ENCODE measurements around the gene XPNPEP1. TPM values are rescaled to one million over a fixed set of nuclear protein-coding genes. Genes with fewer than 3 reads are reported as not detected.

Gene XPNPEP1
- total RNA-seq, 1 donor: 123 TPM

DNA sequence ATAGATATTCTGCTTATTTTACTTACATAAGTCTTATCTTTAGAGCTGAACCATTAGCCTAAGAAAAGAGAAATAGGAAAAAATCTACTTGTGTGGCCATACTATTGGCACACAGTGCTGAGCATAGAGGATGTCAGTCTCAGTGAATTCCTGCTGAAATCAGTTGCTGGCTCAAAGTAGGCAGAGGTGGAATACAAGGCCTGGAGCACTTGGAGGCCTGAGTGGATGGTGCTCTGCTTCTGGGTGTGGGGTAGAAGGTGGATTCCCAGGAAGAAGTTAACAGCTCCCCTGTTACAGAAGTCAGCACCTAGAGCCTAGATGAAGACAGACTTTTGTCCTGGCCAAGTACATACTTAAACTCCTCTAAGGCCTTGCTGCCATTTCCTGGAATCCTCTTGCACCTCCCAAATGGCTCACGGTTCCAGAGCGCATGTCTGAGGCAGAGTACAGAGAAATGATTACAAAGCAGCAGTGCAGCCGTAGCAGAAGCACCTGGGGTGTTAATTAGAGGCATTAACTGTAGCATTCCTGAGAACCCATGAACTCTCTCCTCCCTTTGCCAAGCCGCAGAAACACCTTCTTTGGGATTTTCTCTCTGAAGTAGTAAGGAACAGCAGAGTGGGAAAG, 18.0 kb upstream of the XPNPEP1 start:
- H4K20me1 ChIP-seq (ENCODE audit: insufficient read depth, low read length): no peaks in the 10 kb centered on the region
- no peaks in the 10 kb centered on the region for H3K27me3 ChIP-seq (ENCODE audit: insufficient read depth, low read length)
- H3K36me3 ChIP-seq (ENCODE audit: insufficient read depth, low read length): no peaks in the 10 kb centered on the region
- no peak overlapping the region for H3K4me3 ChIP-seq (ENCODE audit: insufficient read depth, low read length)
- TF ChIP-seq CTCF (IDR thresholded peaks at IDR 0.05; ENCODE audit: extremely low read depth, low read depth, low read length): no peak
- H2AFZ ChIP-seq (ENCODE audit: low read length): no peak overlapping the region
- H3K27ac ChIP-seq (ENCODE audit: low read depth, low read length): no peak overlapping the region
- no peaks in the 10 kb centered on the region for H3K4me1 ChIP-seq (ENCODE audit: insufficient read depth, low read length)
- H3K79me2 ChIP-seq (ENCODE audit: insufficient read depth, low read length): no peaks in the 10 kb centered on the region
- DNase-seq (ENCODE audit: insufficient read length, low spot score, missing footprints): no peak
- no peaks in the 10 kb centered on the region for H3K9me3 ChIP-seq (ENCODE audit: low read depth, low read length)
- H3K4me2 ChIP-seq (ENCODE audit: insufficient read depth, low read length): no peak overlapping the region

DNA sequence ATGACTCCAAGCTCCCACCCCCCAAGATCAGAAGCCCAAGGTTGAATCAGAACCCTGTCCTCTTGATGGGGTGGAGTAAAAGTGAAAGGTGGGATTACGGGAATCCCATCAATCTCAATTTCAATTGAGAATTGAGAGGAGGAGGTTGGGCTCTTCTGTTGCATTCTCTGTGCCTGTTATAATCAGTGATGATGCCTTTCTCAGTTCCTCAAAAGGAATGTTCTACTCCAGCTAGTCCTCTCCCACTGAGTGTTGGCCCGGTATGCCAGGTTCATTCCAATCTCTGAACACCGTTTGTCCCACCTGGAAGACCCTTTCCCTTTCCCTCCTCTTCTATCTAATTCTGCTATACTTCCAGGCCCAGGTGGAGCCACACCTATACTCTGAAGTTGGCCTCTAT, 17.2 kb upstream of the XPNPEP1 start:
- no peaks in the 10 kb centered on the region for H3K79me2 ChIP-seq (ENCODE audit: insufficient read depth, low read length)
- no peak for DNase-seq (ENCODE audit: insufficient read length, low spot score, missing footprints)
- no peaks in the 10 kb centered on the region for H3K9me3 ChIP-seq (ENCODE audit: low read depth, low read length)
- H3K27me3 ChIP-seq (ENCODE audit: insufficient read depth, low read length): no peaks in the 10 kb centered on the region
- H3K36me3 ChIP-seq (ENCODE audit: insufficient read depth, low read length): no peaks in the 10 kb centered on the region
- no peak overlapping the region for H3K4me3 ChIP-seq (ENCODE audit: insufficient read depth, low read length)
- H3K27ac ChIP-seq (ENCODE audit: low read depth, low read length): no peak overlapping the region
- no peaks in the 10 kb centered on the region for H3K4me1 ChIP-seq (ENCODE audit: insufficient read depth, low read length)
- H2AFZ ChIP-seq (ENCODE audit: low read length): no peak overlapping the region
- no peak for TF ChIP-seq CTCF (IDR thresholded peaks at IDR 0.05; ENCODE audit: extremely low read depth, low read depth, low read length)
- H3K4me2 ChIP-seq (ENCODE audit: insufficient read depth, low read length): no peak overlapping the region
- no peaks in the 10 kb centered on the region for H4K20me1 ChIP-seq (ENCODE audit: insufficient read depth, low read length)

DNA sequence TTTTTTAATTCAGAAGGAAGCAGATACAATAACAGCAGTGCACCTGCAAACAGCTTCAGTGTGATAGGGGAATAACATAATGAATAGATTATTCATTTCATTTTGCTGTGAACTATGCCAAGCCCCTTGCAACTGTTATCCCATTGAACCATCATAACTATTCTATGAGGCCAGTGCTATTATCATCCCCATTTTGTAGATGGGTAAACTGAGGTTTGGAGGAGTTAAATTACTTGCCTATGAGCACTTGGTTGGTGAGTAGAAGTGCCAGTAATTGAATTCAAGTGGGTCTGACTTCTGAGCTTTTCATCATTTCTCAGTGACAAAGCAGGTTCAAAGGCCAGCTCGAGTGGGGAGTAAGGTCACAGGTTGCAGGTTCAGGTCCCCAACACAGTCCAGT, 16.8 kb upstream of the XPNPEP1 start:
- Histone ChIP-seq H3K79me2 (ENCODE audit: insufficient read depth, low read length) (no peaks in the 10 kb centered on the region), H3K4me3 (ENCODE audit: insufficient read depth, low read length) (no peak overlapping the region), H3K27me3 (ENCODE audit: insufficient read depth, low read length) (no peaks in the 10 kb centered on the region), H3K36me3 (ENCODE audit: insufficient read depth, low read length) (no peaks in the 10 kb centered on the region), H3K27ac (ENCODE audit: low read depth, low read length) (no peak overlapping the region), H4K20me1 (ENCODE audit: insufficient read depth, low read length) (no peaks in the 10 kb centered on the region), H3K9me3 (ENCODE audit: low read depth, low read length) (no peaks in the 10 kb centered on the region), H2AFZ (ENCODE audit: low read length) (no peak overlapping the region), H3K4me2 (ENCODE audit: insufficient read depth, low read length) (no peak overlapping the region), H3K4me1 (ENCODE audit: insufficient read depth, low read length) (no peaks in the 10 kb centered on the region)
- TF ChIP-seq CTCF (IDR thresholded peaks at IDR 0.05; ENCODE audit: extremely low read depth, low read depth, low read length): no peak
- DNase-seq (ENCODE audit: insufficient read length, low spot score, missing footprints): no peak

DNA sequence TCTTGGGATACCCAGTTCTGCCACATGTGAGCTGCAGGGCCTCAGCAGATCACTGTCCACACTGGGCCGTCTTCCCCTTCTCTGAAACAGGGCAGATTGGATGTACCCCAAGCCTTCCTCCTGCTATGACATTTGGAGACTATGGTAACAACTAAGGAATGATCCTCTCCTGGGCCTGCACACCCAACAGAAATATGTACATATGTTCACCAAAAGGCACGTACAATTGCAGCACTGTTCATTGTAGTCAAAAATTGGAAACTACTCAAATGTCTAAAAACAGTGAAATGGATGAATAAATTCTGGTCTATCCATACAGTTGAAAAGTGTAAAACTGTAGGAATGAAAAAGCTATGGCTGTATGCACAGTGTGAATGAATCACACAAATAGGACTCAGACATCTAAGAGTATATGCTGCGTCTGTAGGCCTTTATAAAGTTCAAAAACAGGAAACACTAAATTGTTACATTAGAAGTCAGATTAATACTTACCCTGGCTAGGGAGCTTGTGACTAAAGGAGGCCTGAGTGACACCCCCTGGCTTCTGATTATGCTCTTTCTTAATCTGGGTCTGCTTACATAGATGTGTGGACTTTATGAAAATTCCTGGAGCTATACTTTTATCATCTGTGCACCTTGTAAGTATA, 16.1 kb upstream of the XPNPEP1 start:
- Histone ChIP-seq H3K4me2 (ENCODE audit: insufficient read depth, low read length) (no peak overlapping the region), H3K79me2 (ENCODE audit: insufficient read depth, low read length) (no peaks in the 10 kb centered on the region), H3K9me3 (ENCODE audit: low read depth, low read length) (no peaks in the 10 kb centered on the region), H3K4me1 (ENCODE audit: insufficient read depth, low read length) (peaks cover 2% of the 10 kb centered on the region), H3K36me3 (ENCODE audit: insufficient read depth, low read length) (no peaks in the 10 kb centered on the region), H2AFZ (ENCODE audit: low read length) (no peak overlapping the region), H3K27me3 (ENCODE audit: insufficient read depth, low read length) (no peaks in the 10 kb centered on the region), H3K4me3 (ENCODE audit: insufficient read depth, low read length) (no peak overlapping the region), H4K20me1 (ENCODE audit: insufficient read depth, low read length) (no peaks in the 10 kb centered on the region), H3K27ac (ENCODE audit: low read depth, low read length) (no peak overlapping the region)
- TF ChIP-seq CTCF (IDR thresholded peaks at IDR 0.05; ENCODE audit: extremely low read depth, low read depth, low read length): no peak
- DNase-seq (ENCODE audit: insufficient read length, low spot score, missing footprints): no peak

All from osteoblast (primary cell).